Pons (tissue), 1 donor: ENCODE data around the gene CAMK2D.
"Not testable (repeated sequence)": the region's sequence is repeated elsewhere in the genome, so short reads cannot be mapped to it uniquely, and the experiment has no call there.

Experiments
- DNase-seq: peaks from one replicate; pipeline ENCODE4 v3.0.0-alpha.2; 2016; ENCODE audit warnings: low spot score

The CAMK2D gene

GRCh38 chr4:113730467-113731216 lies 30.9 kb downstream of the CAMK2D start:
- DNase-seq, result no peak

- DNase-seq, result no peak
Observed at GRCh38 chr4:113727802-113728201, 33.7 kb downstream of the CAMK2D start.

GRCh38 chr4:113725963-113726362 lies 35.6 kb downstream of the CAMK2D start:
- no peak for DNase-seq

- no peak for DNase-seq
Observed at GRCh38 chr4:113718252-113718651, 43.3 kb downstream of the CAMK2D start.

- DNase-seq, result no peak
Observed at GRCh38 chr4:113711883-113712662, 49.5 kb downstream of the CAMK2D start.

- no peak for DNase-seq
Observed at GRCh38 chr4:113708250-113708649, 53.3 kb downstream of the CAMK2D start.

GRCh38 chr4:113707048-113707447 lies 54.5 kb downstream of the CAMK2D start:
- no peak for DNase-seq

- not testable (repeated sequence) for DNase-seq
Observed at GRCh38 chr4:113705097-113705496, 56.4 kb downstream of the CAMK2D start.

GRCh38 chr4:113702596-113702995 lies 58.9 kb downstream of the CAMK2D start:
- DNase-seq, result not testable (repeated sequence)

- no peak for DNase-seq
Observed at GRCh38 chr4:113701169-113701568, 60.4 kb downstream of the CAMK2D start.

GRCh38 chr4:113700602-113701150 lies 60.9 kb downstream of the CAMK2D start:
- no peak for DNase-seq

- DNase-seq, result no peak
Observed at GRCh38 chr4:113699772-113700171, 61.8 kb downstream of the CAMK2D start.

GRCh38 chr4:113697429-113697828 lies 64.1 kb downstream of the CAMK2D start:
- DNase-seq, result no peak

GRCh38 chr4:113695328-113696169 lies 66.0 kb downstream of the CAMK2D start:
- DNase-seq, result no peak

- no peak for DNase-seq
Observed at GRCh38 chr4:113694008-113694407, 67.5 kb downstream of the CAMK2D start.

- DNase-seq, result no peak
Observed at GRCh38 chr4:113692809-113693411, 68.6 kb downstream of the CAMK2D start.

GRCh38 chr4:113691676-113692075 lies 69.9 kb downstream of the CAMK2D start:
- no peak for DNase-seq

- DNase-seq, result no peak
Observed at GRCh38 chr4:113689394-113689793, 72.1 kb downstream of the CAMK2D start.

- no peak for DNase-seq
Observed at GRCh38 chr4:113687067-113687718, 74.3 kb downstream of the CAMK2D start.

- DNase-seq, result not testable (repeated sequence)
Observed at GRCh38 chr4:113685157-113685556, 76.4 kb downstream of the CAMK2D start.

GRCh38 chr4:113684534-113685091 lies 76.9 kb downstream of the CAMK2D start:
- peak; percentile 67 for DNase-seq
